ENCODE results near the gene MED25. TPM values are rescaled to one million over a fixed set of nuclear protein-coding genes. Genes with fewer than 3 reads are reported as not detected.

MED25 gene
- total RNA-seq, 1 experiment from 2014 or later: 47.5 TPM

GRCh38 chr19:49855676-49856573 lies 37.8 kb downstream of the MED25 start:
- H3K9me3 ChIP-seq (ENCODE audit: low read length): no peaks in the 10 kb centered on the region
- no peak overlapping the region for H3K4me2 ChIP-seq (ENCODE audit: low read length)
- peaks cover 12% of the 10 kb centered on the region; the same call in 1 of the 2 replicates for H3K4me1 ChIP-seq (ENCODE audit: insufficient read depth, low read length)
- POLR2A ChIA-PET (ENCODE audit: unreplicated experiment): no interaction called here
- no peak overlapping the region for H3K9ac ChIP-seq (ENCODE audit: low read length)
- DNase-seq: peak; percentile 24
- peaks cover 5% of the 10 kb centered on the region for H3F3A ChIP-seq (ENCODE audit: low read length, unreplicated experiment)
- BruUV-seq (replicated peaks): no TSS peak
- H3K79me2 ChIP-seq (ENCODE audit: low read length): peaks cover 29% of the 10 kb centered on the region
- no peak overlapping the region for H3K4me3 ChIP-seq (ENCODE audit: low read length)
- peaks cover 33% of the 10 kb centered on the region for H3K36me3 ChIP-seq (ENCODE audit: low read depth, low read length)
- ATAC-seq: peak; percentile 0; the same call in 1 of the 2 replicates
- no peak overlapping the region for H2AFZ ChIP-seq (ENCODE audit: low read length)
- no peak overlapping the region for H3K27ac ChIP-seq (ENCODE audit: low read length)
- peaks cover 29% of the 10 kb centered on the region; the same call in 1 of the 2 replicates for H4K20me1 ChIP-seq (ENCODE audit: low read length)
- TF ChIP-seq CTCF (conservative IDR thresholded peaks at IDR 0.05; ENCODE audit: low read depth, low read length) (no peak), EZH2phosphoT487 (IDR thresholded peaks at IDR 0.05; ENCODE audit: borderline replicate concordance, low read length) (no peak), EZH2 (IDR thresholded peaks at IDR 0.05; ENCODE audit: low read length, unreplicated experiment) (no peak)
- no peaks in the 10 kb centered on the region for H3K9me2 ChIP-seq (replicated peaks; ENCODE audit: low read length)
- CTCF ChIA-PET: no interaction called here
- intact Hi-C loops (cut with micrococcal nuclease): no loop called here
- no peaks in the 10 kb centered on the region for H3K27me3 ChIP-seq (ENCODE audit: low read length)

- no peak overlapping the region for H2AFZ ChIP-seq (ENCODE audit: low read length)
- TF ChIP-seq CTCF (conservative IDR thresholded peaks at IDR 0.05; ENCODE audit: low read depth, low read length) (no peak), EZH2 (IDR thresholded peaks at IDR 0.05; ENCODE audit: low read length, unreplicated experiment) (no peak), EZH2phosphoT487 (IDR thresholded peaks at IDR 0.05; ENCODE audit: borderline replicate concordance, low read length) (no peak)
- DNase-seq: no peak
- no peak overlapping the region for H3K9ac ChIP-seq (ENCODE audit: low read length)
- POLR2A ChIA-PET (ENCODE audit: unreplicated experiment): no interaction called here
- BruUV-seq (replicated peaks): no TSS peak
- H3K36me3 ChIP-seq (ENCODE audit: low read depth, low read length): peaks cover 37% of the 10 kb centered on the region
- no peak for ATAC-seq
- no peaks in the 10 kb centered on the region for H3K9me2 ChIP-seq (replicated peaks; ENCODE audit: low read length)
- intact Hi-C loops (cut with micrococcal nuclease): no loop called here
- peaks cover 5% of the 10 kb centered on the region for H3F3A ChIP-seq (ENCODE audit: low read length, unreplicated experiment)
- H4K20me1 ChIP-seq (ENCODE audit: low read length): peaks cover 29% of the 10 kb centered on the region; the same call in 1 of the 2 replicates
- H3K4me3 ChIP-seq (ENCODE audit: low read length): no peak overlapping the region
- CTCF ChIA-PET: no interaction called here
- no peaks in the 10 kb centered on the region for H3K27me3 ChIP-seq (ENCODE audit: low read length)
- no peak overlapping the region for H3K27ac ChIP-seq (ENCODE audit: low read length)
- peaks cover 12% of the 10 kb centered on the region; the same call in 1 of the 2 replicates for H3K4me1 ChIP-seq (ENCODE audit: insufficient read depth, low read length)
- no peaks in the 10 kb centered on the region for H3K9me3 ChIP-seq (ENCODE audit: low read length)
- H3K79me2 ChIP-seq (ENCODE audit: low read length): peaks cover 29% of the 10 kb centered on the region
- H3K4me2 ChIP-seq (ENCODE audit: low read length): no peak overlapping the region
Measured at GRCh38 chr19:49856574-49857021, 38.5 kb downstream of the MED25 start.
